ENCODE results near the gene RERE.

The RERE gene

DNA sequence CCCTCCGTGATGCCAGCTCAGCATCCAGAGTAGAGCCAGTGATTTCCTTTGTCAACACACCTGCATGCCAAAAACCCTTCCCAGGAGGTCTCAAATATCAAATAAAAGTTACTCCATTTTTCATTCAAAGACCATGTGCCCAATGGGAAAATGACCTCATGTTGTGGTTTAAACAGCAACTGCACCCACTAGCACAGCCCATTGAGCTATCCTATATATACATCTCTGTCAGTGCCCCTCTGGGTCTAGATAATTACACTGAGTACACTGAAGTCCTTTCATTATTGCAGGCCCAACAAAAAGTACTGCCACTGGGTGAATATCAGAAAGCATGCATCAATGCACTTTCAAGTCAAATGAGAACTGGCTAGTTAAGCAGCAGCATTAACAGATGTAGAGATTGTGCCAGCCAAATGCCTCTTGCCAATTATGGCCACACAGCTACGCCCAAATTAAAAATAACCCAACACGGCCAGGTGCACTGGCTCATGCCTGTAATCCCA, 381.8 kb downstream of the RERE start:
- no peak for DNase-seq

DNA sequence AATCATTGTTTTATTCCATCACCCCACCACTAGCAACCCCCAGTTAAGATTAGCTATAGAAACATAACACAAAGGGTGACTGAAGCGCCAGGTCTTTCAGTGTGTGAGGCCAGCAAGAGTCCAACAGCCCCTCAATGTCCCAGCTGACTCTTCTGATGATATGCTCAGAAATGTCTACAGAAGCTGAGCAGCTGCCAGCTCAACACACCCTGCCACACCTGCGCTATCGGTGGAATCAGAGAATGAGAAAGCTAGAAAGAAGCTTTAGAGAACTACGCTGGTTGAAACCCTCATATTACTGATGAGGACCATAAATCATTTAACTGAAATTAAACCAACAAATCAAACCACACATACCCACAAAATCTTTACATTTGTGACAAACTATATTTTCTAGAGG, 383.3 kb downstream of the RERE start:
- no peak for DNase-seq

DNA sequence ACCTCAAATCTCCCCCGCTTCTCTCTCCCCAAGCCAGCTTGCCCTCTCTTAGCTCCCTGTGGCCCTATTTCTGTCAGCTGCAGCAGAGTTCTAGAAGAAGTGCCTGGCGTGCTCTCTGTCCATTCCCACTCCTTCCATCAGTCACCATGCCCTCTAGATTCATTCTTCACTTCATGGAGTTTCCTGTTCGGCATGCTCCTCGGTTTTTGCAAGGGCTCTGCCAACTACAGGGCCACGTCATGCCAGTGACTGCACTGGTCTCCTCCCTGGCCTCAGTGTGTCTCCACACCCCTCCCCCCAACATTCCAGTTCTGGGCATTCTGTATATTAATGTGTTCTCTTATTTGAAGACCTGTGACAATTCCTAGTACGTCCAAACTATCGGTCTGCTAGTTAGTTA, 385.7 kb downstream of the RERE start:
- no peak for DNase-seq

DNA sequence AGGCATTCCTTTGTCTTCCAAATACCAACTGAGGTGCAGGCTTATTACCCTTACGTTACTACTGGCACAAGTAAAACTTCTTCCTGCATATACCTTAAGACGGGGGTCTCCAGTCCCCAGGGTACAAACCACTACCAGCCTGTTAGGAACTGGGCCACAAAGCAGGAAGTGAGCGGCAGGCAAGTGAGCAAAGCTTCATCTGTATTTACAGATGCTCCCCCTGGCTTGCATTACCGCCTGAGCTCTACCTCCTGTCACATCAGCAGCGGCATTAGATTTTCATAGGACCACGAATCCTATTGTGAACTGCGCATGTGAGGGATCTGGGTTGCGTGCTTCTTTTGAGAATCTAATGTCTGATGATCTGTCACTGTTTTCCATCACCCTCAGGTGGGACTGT, 386.4 kb downstream of the RERE start:
- no peak for DNase-seq

DNA sequence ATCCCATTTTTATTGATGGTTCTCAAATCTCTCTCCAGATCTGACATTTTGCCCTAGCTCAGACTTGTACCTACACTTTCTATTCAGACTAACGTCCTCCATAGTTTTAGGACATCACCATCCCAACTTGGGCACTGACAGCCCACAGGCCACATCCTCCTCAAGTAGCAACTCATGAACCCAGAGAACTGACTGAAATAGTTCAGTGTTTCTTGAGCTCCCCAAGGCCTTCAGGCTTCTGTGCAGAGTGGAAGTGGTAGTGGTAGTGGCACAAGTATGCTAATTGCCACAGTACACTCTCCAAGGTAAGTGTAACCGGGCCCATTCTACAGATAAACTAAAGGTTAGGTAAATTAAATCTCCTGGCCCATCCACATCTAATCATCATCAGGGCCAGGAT, 387.0 kb downstream of the RERE start:
- DNase-seq = no peak

DNA sequence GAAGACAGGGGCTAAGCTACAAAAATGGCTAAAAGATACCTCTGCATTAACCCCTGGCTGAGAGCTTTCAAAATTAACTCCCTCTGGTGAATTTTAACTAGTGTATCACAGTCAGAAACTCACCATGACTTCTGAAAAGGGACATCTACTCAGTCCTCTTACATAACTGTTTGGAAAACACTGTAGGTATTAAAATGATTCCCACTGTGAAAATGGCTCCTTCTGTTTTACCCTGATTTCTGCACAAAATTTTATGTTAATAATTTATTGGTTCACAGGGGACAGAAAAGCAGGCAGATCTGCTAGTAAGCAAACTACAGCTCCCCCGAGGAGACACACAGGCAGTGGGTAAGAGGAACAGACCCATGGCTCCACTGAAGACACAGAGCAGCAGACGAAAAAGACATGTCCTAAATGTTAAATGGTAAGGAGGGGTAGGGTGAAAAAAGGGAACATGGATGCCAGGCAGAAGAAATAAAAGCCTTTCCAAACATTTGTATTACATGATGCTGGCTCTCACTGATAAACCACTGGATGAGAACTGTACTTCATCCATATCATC, 387.8 kb downstream of the RERE start:
- DNase-seq = no peak

DNA sequence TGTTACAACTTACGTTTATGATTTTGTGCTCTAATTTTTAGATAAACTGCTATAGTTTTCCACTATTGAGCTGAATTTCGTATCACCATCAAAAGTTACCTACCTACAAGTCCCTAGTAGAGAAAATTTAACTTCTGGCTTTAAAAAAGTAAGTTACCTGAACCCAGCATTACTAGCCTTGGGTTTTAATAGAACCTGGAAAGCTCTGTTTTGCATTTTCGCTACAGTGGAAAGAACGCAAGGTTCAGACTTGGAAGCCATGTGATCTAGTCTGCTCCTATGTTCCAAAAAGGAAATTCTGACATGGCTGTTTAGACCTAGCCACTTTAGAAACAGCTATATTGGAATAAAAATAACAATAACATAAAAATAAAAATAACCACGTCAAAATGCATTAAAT, 389.0 kb downstream of the RERE start:
- no peak for DNase-seq

DNA sequence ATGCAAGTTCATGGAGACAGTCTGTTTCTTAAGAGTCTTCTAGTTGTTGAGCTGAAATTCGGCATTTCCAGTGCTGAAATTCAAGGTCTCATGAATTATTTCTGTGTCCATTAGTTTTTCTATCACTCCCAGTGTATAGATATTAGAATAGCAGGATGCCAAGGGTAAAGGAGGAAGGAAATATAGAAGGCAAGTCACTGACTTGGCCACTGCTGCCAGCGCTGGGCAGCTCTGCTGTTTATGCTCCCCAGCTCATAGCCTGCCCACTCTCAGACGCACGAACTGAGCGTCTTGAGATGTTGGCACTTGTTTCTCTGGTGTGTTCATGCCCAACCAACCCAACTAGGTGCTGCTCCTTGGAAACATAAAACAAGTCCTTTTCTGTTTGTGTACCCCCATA, 389.5 kb downstream of the RERE start:
- no peak for DNase-seq

DNA sequence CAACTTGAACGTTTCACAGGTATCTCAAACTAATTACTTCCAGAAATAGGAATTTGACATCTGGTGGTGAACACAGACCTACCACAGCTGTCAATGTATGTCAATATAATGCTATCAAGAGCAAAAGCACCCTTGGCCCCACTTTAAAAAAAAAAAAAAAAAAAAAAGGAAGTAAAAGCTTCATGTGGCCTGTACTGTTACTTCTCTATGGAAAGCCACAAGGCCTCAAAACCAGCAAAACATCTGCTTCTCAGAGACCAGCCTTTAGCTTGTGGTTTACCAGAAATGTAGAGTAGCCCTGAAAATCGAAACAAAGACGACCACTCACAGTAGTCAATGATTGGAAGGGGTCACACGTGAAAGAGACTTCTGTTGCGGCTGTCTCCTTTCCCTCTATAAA, 389.9 kb downstream of the RERE start:
- no peak for DNase-seq

DNA sequence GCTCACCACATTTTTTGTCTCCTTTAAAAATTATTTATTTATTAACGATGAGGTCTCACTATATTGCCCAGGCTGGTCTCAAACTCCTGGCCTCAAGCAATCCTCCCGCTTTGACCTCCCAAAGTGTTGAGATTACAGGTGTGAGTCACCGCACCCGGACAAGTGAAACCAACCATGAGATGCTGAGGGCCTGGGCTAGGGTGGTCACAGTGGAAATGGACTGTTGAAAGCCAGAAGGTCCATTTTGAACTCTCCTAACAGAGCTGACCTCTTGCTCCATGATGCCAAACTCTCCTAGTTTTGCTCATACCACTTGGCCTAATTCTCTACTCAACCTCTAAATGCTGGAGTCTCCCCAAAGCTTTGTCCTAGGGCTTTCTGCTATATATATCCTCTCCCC, 390.4 kb downstream of the RERE start:
- DNase-seq = no peak

DNA sequence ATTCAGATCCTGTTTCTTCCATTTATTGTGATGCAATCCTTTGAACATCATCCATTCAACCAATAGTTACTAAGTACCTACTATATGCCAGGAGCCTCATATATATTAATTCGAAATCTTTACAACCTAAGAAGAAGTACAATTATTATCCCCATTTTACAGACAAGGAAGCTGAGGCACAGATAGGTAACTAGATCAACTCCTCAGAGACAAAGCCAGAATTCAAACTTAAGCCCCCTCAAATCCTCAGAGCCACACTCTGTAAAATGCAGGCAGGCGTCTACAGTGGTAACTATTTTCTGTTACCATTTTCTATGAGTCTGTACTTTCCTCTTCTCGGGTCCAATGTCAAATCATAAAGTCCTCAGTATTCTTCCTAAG, 391.7 kb downstream of the RERE start:
- DNase-seq = no peak

DNA sequence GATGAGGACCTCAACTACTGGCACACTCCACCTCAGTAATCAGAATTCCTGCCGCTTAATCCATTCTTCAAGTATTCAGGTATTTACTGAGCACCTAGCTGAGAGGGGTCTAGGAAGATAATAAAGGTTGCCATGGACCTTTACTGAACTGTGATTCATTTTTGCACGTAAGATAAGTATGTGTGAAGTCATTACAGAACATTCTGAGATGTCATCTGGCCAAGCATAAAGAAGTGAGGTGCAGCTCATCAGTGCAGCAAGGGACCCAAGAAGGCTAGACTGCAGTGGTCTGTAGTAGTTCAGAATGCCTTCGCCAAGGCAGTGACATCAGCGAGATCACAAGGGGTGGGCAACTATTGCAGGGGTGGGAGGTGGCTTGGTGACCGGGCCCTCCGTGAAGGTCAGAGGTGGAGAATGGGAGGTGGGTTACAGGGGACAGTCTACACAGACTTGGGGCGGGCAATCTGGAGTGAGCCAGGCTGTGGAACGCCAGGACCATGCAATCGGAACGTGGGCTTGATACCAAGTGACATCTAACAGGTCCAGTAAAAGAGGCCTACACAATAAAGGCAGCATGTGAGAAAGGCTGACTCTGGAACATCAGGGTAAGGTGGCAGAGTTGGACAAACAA, 392.2 kb downstream of the RERE start:
- DNase-seq = no peak

DNA sequence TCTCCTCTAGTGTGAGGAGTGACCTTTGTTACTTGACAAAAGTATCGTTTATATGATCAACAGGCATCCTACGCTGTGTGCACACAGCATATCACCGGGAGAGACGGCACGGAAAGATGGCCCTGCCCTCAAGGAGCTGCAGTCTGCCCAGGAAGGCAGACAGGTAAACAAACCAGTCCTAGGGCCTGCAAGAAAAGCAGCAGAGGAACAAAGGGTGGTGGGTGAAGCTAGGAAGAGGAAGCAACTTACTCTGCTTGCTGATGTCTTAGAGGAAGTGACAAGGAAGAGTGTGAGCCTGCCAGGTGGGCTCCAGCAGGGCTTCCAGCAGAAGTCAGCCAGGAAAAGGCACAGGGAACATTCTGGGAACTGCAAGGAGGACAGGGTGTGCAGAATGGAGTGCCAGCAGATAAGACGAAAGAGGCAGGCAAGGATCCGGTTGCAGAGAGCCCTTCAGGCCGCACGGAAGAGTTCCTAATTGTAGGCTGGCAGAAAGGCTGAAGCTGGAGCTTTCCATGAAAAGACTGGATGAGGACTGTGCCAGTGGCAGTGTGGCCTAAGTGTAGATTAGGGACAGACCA, 392.8 kb downstream of the RERE start:
- DNase-seq = no peak

DNA sequence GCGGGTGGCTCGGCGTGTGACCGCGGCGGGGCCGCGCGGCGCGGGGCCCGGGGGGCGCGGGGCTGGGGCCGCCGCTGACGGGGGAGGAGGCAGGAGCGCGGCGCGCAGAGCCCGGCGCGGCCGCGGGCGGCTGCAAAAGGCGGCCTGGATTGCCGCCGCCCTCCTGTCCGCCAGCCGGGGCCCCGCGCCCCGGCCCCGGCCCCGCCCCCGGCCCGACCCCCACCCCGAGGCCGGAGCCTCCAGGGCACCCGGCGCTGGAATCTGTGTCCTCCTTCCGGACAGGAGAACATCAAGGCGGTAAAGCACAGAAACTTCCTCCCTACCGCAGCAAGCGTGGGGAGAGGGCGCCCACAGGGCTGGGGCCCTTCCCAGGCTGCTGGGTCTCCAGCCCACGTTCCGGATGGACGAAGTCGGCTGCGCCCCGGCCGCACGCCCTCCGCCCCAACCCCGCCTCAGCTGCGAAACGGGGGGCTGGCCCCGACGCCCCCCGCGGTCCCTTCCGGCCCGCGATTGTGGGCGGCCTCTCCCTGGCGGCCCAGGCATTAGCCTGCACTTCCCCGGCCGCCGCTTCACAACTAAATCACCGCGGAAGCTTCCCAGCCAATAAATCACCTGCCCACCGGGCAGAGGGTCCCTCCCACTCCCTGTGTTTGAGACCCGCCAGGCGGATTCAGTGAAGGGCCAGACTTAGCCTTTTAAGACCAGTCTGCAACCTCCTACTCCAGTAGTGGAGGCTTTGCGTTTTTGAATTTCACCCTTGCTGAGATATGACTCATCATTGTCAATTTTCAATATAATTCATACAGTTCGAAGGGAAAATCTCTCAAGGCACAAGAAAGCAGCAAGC, 393.5 kb downstream of the RERE start:
- DNase-seq = no peak

DNA sequence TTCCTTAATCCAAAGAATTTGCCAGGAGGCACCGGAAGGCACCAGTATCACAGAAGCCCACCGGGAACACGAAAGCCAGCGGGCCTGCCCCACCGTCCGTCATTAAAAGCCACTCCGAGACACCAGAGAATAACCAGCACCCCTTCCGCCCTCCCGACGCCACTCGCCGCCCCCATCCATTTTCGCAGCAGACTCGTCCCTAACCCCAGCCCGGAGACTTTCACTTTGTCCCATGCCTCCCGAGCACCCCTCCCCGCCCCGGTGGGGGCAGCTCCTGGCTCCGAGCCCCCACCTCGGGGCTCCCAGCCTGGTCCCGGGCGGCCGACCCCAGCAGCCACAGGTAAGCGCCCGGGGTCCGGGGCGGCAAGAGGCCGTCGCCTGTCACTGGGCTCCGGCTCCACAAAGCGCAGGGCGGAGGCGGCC, 394.2 kb downstream of the RERE start:
- no peak for DNase-seq

DNA sequence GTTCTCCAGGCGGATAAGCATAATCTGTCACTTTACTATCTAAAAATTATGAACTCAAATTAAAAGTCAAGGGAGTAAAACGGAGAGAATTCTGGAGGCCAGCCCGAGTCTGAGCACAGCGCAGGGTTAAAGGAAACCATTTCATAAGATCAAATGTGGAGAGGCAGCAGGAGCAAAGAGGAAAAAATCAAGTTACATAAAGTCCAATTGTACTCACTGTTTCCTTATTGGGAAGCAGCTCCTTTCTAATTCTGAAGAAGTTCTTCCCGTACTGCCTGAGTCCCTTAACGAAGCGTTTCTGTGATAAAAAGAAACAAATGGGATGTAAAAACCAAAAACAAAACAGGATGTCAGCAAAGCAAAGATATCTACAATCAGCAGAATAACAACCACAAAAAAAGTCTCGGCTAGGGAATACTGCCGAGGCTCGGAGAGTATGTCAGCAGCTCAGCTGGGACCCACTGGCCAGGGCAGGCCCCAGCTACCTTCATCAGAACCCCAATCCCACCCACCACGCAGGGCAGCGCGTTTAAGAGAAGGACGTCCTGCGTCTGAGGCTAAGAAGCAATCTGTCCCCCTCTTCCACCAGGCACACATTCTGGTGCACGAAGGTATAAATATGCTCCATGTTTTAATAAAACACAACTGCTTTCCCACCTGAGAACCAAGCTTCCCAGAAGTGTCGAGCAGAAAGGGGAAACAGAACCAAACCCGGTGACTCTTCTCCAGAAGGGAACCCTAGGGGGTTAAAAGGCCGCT, 394.8 kb downstream of the RERE start:
- no peak for DNase-seq

DNA sequence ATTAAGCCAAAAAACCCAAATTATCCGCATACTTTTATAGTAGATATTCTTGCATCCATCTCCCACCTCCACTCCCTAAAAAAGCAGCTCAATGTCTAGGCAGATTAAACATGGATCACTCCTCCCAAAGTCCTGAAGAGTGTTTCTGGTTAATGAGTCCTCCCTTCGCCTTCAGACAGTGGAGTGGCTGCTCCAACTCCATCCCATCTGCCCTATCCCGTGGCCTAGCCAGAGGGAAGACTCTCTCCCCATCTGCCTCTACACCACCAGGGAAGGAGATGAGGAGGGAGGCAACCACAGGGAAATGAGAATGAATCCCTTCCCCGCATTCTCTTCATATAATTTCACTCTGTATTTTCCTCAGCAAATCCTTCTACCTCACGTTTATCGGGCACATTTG, 395.7 kb downstream of the RERE start:
- DNase-seq = no peak

DNA sequence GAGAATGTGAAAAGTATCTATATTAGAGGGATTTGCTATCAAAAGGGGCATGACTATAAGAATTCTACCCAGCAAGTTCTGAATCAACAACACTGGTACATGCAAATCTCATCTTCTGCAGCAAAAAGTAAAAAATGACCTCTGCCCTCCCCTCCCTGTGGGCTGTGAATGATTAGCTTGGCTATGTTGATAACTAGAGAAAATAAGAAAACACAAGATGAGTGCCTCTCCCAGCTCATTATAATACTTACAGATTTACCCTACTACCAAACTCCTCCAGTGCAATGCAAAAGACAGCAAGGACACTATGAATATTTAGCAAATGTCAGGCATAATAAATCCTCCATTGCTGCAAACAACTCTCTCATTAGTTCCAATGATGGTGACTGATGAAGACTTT, 397.1 kb downstream of the RERE start:
- DNase-seq = no peak

DNA sequence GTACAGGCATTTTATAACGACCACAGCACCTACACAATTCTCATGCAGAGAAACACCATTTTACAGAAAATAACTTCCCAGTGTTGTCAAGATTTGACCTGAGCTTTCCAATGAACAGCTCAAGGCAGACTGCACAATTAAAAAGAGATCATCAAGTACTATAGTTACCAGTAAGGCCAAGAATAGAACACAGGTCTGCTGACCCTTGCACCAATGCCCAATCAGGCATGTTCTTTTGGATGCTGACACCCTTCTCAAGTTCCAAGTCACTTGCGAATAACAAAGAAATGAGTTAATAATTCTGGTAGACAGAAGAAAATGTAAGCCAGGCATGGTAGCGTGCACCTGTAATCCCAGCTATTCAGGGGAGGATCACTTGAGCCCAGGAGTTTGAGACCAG, 397.6 kb downstream of the RERE start:
- no peak for DNase-seq

DNA sequence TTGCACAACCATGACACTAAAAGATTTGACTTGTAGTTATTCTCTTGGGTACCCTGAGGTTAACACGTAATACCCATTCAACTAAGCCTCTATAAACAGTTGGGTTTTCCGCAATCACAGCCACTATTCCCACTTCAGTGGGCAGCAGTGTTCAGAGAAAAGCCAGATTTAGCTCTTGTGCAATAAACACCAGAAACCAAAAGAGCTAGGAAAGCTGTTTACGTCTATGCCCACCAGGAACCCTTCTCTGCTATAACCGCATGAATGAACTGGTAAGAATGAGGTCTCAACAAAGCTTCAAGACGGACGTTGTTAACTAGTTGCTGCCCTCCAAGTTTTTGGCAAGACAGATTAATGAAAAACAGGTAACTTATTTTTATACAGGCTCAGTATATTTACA, 398.3 kb downstream of the RERE start:
- DNase-seq = no peak

DNA sequence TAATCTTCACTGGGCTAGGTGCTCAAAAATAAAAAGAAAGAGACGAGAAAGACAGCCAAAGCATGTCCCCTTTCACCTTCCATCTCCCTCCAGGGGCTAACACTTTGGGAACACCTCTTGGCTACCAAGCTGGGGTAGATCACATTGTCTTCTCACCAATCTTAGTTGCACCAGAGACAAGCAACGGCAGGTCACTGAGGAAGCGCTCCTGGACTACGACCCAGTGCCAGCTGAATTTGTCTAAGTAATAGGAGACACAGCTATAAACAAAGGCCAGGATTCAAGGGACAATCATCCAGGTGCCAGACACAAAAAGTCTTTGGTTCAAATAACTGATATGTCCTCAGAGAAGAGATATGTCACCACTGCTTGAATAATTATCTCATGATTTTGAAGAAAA, 399.1 kb downstream of the RERE start:
- no peak for DNase-seq

DNA sequence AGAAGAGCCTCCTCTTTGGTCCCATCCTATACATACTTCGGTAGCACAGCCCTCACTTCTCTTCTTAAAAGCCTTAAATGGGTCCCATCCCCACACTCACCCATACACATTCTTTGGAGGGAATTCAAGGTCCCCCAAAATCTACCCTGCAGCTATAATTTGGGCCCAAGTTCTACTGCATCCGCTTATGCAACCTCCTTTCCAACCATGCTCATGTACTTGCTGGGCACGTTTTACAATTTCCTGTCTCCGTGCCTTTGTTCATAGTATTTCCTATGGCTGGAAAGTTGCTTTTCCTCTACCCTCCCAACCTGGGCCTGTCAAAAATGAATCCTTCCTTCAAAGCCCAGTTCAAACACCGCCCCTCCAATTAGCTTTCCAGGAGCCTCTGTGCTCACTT, 399.8 kb downstream of the RERE start:
- DNase-seq = no peak

DNA sequence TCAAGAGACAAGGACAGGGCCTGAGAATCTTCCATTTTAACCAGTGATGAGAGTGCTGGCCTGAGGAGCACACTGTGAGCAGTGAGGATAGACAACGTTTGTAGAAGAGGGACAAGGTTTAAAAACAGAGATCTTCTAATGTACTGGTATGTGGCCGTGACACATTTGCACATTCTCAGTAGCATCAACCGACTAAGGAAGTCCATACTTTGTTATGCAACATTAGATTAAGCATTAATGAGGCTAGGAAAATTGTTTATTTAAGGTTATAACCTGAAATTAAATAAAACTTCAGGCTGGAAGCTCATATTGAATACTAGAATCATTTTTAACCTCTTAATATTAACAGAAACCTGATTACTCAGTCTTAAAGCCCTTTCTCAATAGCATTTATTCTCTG, 400.6 kb downstream of the RERE start:
- DNase-seq = no peak

Data from NCI-H1694 (cell line).